Fibroblast of skin of left biceps (primary cell): Measurements from ENCODE around the gene GCM1.

Experiments
- DNase-seq, 2 experiments: peaks; one replicate each; pipeline ENCODE4 v3.0.0-alpha.2; 2013; ENCODE audit warnings: low read depth in 2 of 2

Gene GCM1

GRCh38 chr6:53152576-53152975, 3.9 kb upstream of the GCM1 start:
- DNase-seq: no peak

- no peak for DNase-seq
Measured at GRCh38 chr6:53151676-53152075, 3.0 kb upstream of the GCM1 start.

GRCh38 chr6:53144802-53145201, 3.8 kb downstream of the GCM1 start:
- DNase-seq: no peak

- no peak for DNase-seq
Measured at GRCh38 chr6:53143710-53144109, 4.9 kb downstream of the GCM1 start.

- DNase-seq: no peak
Measured at GRCh38 chr6:53142810-53143209, 5.8 kb downstream of the GCM1 start.

- no peak for DNase-seq
Measured at GRCh38 chr6:53139841-53140413, 8.7 kb downstream of the GCM1 start.

GRCh38 chr6:53136000-53136609, 12.5 kb downstream of the GCM1 start:
- no peak for DNase-seq

GRCh38 chr6:53134601-53135235, 13.9 kb downstream of the GCM1 start:
- no peak for DNase-seq

- DNase-seq: no peak
Measured at GRCh38 chr6:53133961-53134360, 14.7 kb downstream of the GCM1 start.

GRCh38 chr6:53130569-53131290, 17.9 kb downstream of the GCM1 start:
- no peak for DNase-seq

GRCh38 chr6:53128842-53129241, 19.8 kb downstream of the GCM1 start:
- no peak for DNase-seq

GRCh38 chr6:53125276-53125675, 23.4 kb downstream of the GCM1 start:
- no peak for DNase-seq

- DNase-seq: no peak
Measured at GRCh38 chr6:53124131-53124800, 24.4 kb downstream of the GCM1 start.

GRCh38 chr6:53119772-53120409, 28.8 kb downstream of the GCM1 start:
- no peak for DNase-seq

GRCh38 chr6:53119349-53119748, 29.3 kb downstream of the GCM1 start:
- no peak for DNase-seq

GRCh38 chr6:53115741-53116140, 32.9 kb downstream of the GCM1 start:
- no peak for DNase-seq

- no peak for DNase-seq
Measured at GRCh38 chr6:53115113-53115512, 33.5 kb downstream of the GCM1 start.

GRCh38 chr6:53113742-53114141, 34.9 kb downstream of the GCM1 start:
- no peak for DNase-seq

GRCh38 chr6:53112871-53113270, 35.8 kb downstream of the GCM1 start:
- no peak for DNase-seq

- no peak for DNase-seq
Measured at GRCh38 chr6:53112404-53112803, 36.2 kb downstream of the GCM1 start.

- no peak for DNase-seq
Measured at GRCh38 chr6:53111865-53112264, 36.8 kb downstream of the GCM1 start.

- no peak for DNase-seq
Measured at GRCh38 chr6:53109612-53110011, 39.0 kb downstream of the GCM1 start.
